Measurements from ENCODE around the gene MAFB.

- TF ChIP-seq CTCF (optimal IDR thresholded peaks at IDR 0.05 in 1 of 3, IDR thresholded peaks at IDR 0.05 in 1 of 3, conservative IDR thresholded peaks at IDR 0.05 in 1 of 3; ENCODE audit: extremely low read depth in 1 of 3, insufficient read depth in 2 of 3, low read length in 3 of 3) = no peak
- TF ChIP-seq EZH2 (IDR thresholded peaks at IDR 0.05; ENCODE audit: low read length) = no peak
Observed at GRCh38 chr20:40711079-40711478, 22.0 kb upstream of the MAFB start.
